Measurements from ENCODE around the gene DDX41. TPM values are rescaled to one million over a fixed set of nuclear protein-coding genes. Genes with fewer than 3 reads are reported as not detected.
"Not testable (repeated sequence)": the region's sequence is repeated elsewhere in the genome, so short reads cannot be mapped to it uniquely, and the experiment has no call there.

Gene DDX41
- 100 to 1,000 TPM in 1 of 2 donors, 10 to 100 TPM in 1; 70.1 to 230 TPM for total RNA-seq

GRCh38 chr5:177516601-177517568, at the start of gene DDX41:
Gene DDX41, minus strand, starts transcription at chr5:177516961. Its CDS starts 16 bp downstream, at chr5:177516945.
- DNase-seq (ENCODE audit: low spot score in 2 of 2) (peak; percentile 94 to 95), ATAC-seq (peak; percentile 86 to 90)
- peaks cover 32 to 44% of the 10 kb centered on the region in 2 donors for H3K36me3 Mint-ChIP-seq
- peak within 1 kb of the TSS; percentile 88 to 94 for H3K27ac Mint-ChIP-seq
- no peaks in the 10 kb centered on the region for H3K9me3 Mint-ChIP-seq

- ATAC-seq (no peak), DNase-seq (ENCODE audit: low spot score in 2 of 2) (no peak)
- Mint-ChIP-seq H3K36me3 (no peaks in the 10 kb centered on the region), H3K27ac (no peak overlapping the region), H3K9me3 (no peaks in the 10 kb centered on the region)
Measured at GRCh38 chr5:177565046-177565445, 48.3 kb upstream of the DDX41 start.

GRCh38 chr5:177559446-177559941, 42.7 kb upstream of the DDX41 start:
- H3K36me3 Mint-ChIP-seq; ATAC-seq; H3K27ac Mint-ChIP-seq; H3K9me3 Mint-ChIP-seq; DNase-seq (ENCODE audit: low spot score in 2 of 2): not testable (repeated sequence)

- ATAC-seq (no peak), DNase-seq (ENCODE audit: low spot score in 2 of 2) (no peak)
- peaks cover 6 to 14% of the 10 kb centered on the region in 2 donors for H3K36me3 Mint-ChIP-seq
Measured at GRCh38 chr5:177557796-177558195, 41.0 kb upstream of the DDX41 start.

GRCh38 chr5:177557041-177557647, 40.4 kb upstream of the DDX41 start:
- DNase-seq (ENCODE audit: low spot score in 2 of 2), result no peak
- H3K36me3 Mint-ChIP-seq, result peaks cover 8 to 18% of the 10 kb centered on the region in 2 donors

More at GRCh38 chr5:177557796-177558195, 41.0 kb upstream of the DDX41 start:
- H3K9me3 Mint-ChIP-seq, result no peaks in the 10 kb centered on the region
- H3K27ac Mint-ChIP-seq, result no peak overlapping the region

GRCh38 chr5:177555665-177556064, 38.9 kb upstream of the DDX41 start:
- H3K27ac Mint-ChIP-seq, result no peak overlapping the region
- ATAC-seq, result no peak
- peaks cover 12 to 18% of the 10 kb centered on the region in 2 donors for H3K36me3 Mint-ChIP-seq
- DNase-seq (ENCODE audit: low spot score in 2 of 2), result no peak
- no peaks in the 10 kb centered on the region for H3K9me3 Mint-ChIP-seq

More at GRCh38 chr5:177557041-177557647, 40.4 kb upstream of the DDX41 start:
- ATAC-seq, result no peak
- no peak overlapping the region for H3K27ac Mint-ChIP-seq
- no peaks in the 10 kb centered on the region for H3K9me3 Mint-ChIP-seq

GRCh38 chr5:177555228-177555627, 38.5 kb upstream of the DDX41 start:
- DNase-seq (ENCODE audit: low spot score in 2 of 2) (no peak), ATAC-seq (no peak)
- Mint-ChIP-seq H3K36me3 (peaks cover 12 to 18% of the 10 kb centered on the region in 2 donors), H3K9me3 (no peaks in the 10 kb centered on the region), H3K27ac (peak overlapping the region in 1 of 2 donors; percentile 88)

GRCh38 chr5:177554474-177555111, 37.8 kb upstream of the DDX41 start, which contains the start of gene FAM193B:
Gene FAM193B, minus strand, starts transcription at chr5:177554563. Its CDS starts 105 bp downstream, at chr5:177554458.
- ATAC-seq, result peak; percentile 98 to 99
- H3K27ac Mint-ChIP-seq, result peak within 1 kb of the TSS; percentile 85 to 88
- H3K9me3 Mint-ChIP-seq, result no peaks in the 10 kb centered on the region
- peaks cover 12 to 18% of the 10 kb centered on the region in 2 donors for H3K36me3 Mint-ChIP-seq
- peak; percentile 94 to 99 for DNase-seq (ENCODE audit: low spot score in 2 of 2)

- Mint-ChIP-seq H3K9me3 (no peaks in the 10 kb centered on the region), H3K27ac (peak overlapping the region in 1 of 2 donors; percentile 88), H3K36me3 (peaks cover 12 to 18% of the 10 kb centered on the region in 2 donors)
- ATAC-seq (peak; percentile 50 to 55), DNase-seq (ENCODE audit: low spot score in 2 of 2) (peak; percentile 48 to 65)
Measured at GRCh38 chr5:177553671-177554429, 37.1 kb upstream of the DDX41 start.

GRCh38 chr5:177552839-177553455, 36.2 kb upstream of the DDX41 start:
- peaks cover 12 to 18% of the 10 kb centered on the region in 2 donors for H3K36me3 Mint-ChIP-seq
- H3K9me3 Mint-ChIP-seq, result no peaks in the 10 kb centered on the region
- no peak for ATAC-seq
- DNase-seq (ENCODE audit: low spot score in 2 of 2), result no peak
- peak overlapping the region in 1 of 2 donors; percentile 74 for H3K27ac Mint-ChIP-seq

- Mint-ChIP-seq H3K36me3 (peaks cover 16 to 18% of the 10 kb centered on the region in 2 donors), H3K27ac (no peak overlapping the region), H3K9me3 (no peaks in the 10 kb centered on the region)
- DNase-seq (ENCODE audit: low spot score in 2 of 2) (no peak), ATAC-seq (no peak)
Measured at GRCh38 chr5:177550122-177550521, 33.4 kb upstream of the DDX41 start.

- H3K27ac Mint-ChIP-seq, result no peak overlapping the region
- DNase-seq (ENCODE audit: low spot score in 2 of 2) (no peak), ATAC-seq (no peak)
- H3K9me3 Mint-ChIP-seq, result no peaks in the 10 kb centered on the region
- H3K36me3 Mint-ChIP-seq, result peaks cover 10 to 11% of the 10 kb centered on the region in 2 donors
Measured at GRCh38 chr5:177548495-177548894, 31.7 kb upstream of the DDX41 start.

- ATAC-seq, result no peak
- Mint-ChIP-seq H3K36me3 (peaks cover 3 to 10% of the 10 kb centered on the region in 2 donors), H3K9me3 (no peaks in the 10 kb centered on the region), H3K27ac (no peak overlapping the region)
- no peak for DNase-seq (ENCODE audit: low spot score in 2 of 2)
Measured at GRCh38 chr5:177547736-177548135, 31.0 kb upstream of the DDX41 start.

GRCh38 chr5:177546258-177546741, 29.5 kb upstream of the DDX41 start:
- Mint-ChIP-seq H3K9me3 (no peaks in the 10 kb centered on the region), H3K36me3 (peaks cover 0 to 4% of the 10 kb centered on the region in 2 donors), H3K27ac (peak overlapping the region; percentile 20 to 50)
- ATAC-seq (peak in 1 of 2 donors; percentile 67), DNase-seq (ENCODE audit: low spot score in 2 of 2) (no peak)

All from activated naive CD4-positive, alpha-beta T cell treated with anti-CD3 and anti-CD28 coated beads, Interleukin-2, amount 50 U/mL, for 72 hours (primary cell).